Jurkat, Clone E6-1 (cell line): ENCODE measurements around the gene UBTF.
A peak's percentile ranks its signal among the peaks of the same experiment; 100 is the strongest.

ENCODE experiments used
- DNase-seq: peaks from one replicate; pipeline ENCODE4 v3.0.0-alpha.2; 2011; ENCODE audit warnings: low read depth, low spot score
- H3K4me3 ChIP-seq: 2 replicates; pipeline ENCODE4 v1.5.1; 2011; ENCODE audit warnings: mild to moderate bottlenecking, low read length, control low read depth, moderate library complexity

UBTF gene

GRCh38 chr17:44218344-44219107 is 949 bp downstream of the UBTF start:
- peak; percentile 85 for DNase-seq
- peak overlapping the region; percentile 98 for H3K4me3 ChIP-seq

- H3K4me3 ChIP-seq = peak overlapping the region; percentile 98
- no peak for DNase-seq
These were observed 1.6 kb downstream of the UBTF start for GRCh38 chr17:44217738-44218343.

- H3K4me3 ChIP-seq = peak overlapping the region; percentile 98
- DNase-seq = no peak
These were observed 2.8 kb downstream of the UBTF start for GRCh38 chr17:44216694-44217093.

- DNase-seq = peak; percentile 80
- H3K4me3 ChIP-seq = peak overlapping the region; percentile 98
These were observed 3.3 kb downstream of the UBTF start for GRCh38 chr17:44216173-44216572.

GRCh38 chr17:44214896-44215295 is 4.6 kb downstream of the UBTF start:
- no peak for DNase-seq
- H3K4me3 ChIP-seq = no peak overlapping the region

- no peak for DNase-seq
- H3K4me3 ChIP-seq = no peak overlapping the region
These were observed 5.3 kb downstream of the UBTF start for GRCh38 chr17:44214230-44214494.

- DNase-seq = no peak
- no peak overlapping the region for H3K4me3 ChIP-seq
These were observed 5.9 kb downstream of the UBTF start for GRCh38 chr17:44213403-44214229.

- DNase-seq = no peak
- H3K4me3 ChIP-seq = no peak overlapping the region
These were observed 6.7 kb downstream of the UBTF start for GRCh38 chr17:44212507-44213402.

- no peak for DNase-seq
- no peak overlapping the region for H3K4me3 ChIP-seq
These were observed 7.9 kb downstream of the UBTF start for GRCh38 chr17:44211281-44212265.

GRCh38 chr17:44210342-44211192 is 8.9 kb downstream of the UBTF start:
- H3K4me3 ChIP-seq = no peak overlapping the region
- peak; percentile 83 for DNase-seq

- no peak overlapping the region for H3K4me3 ChIP-seq
- DNase-seq = no peak
These were observed 9.6 kb downstream of the UBTF start for GRCh38 chr17:44209786-44210341.

GRCh38 chr17:44207743-44208142 is 11.7 kb downstream of the UBTF start:
- no peak overlapping the region for H3K4me3 ChIP-seq
- DNase-seq = no peak

- no peak for DNase-seq
- no peak overlapping the region for H3K4me3 ChIP-seq
These were observed 12.2 kb downstream of the UBTF start for GRCh38 chr17:44207319-44207718.

- no peak overlapping the region for H3K4me3 ChIP-seq
- no peak for DNase-seq
These were observed 12.7 kb downstream of the UBTF start for GRCh38 chr17:44206825-44207155.

- no peak overlapping the region for H3K4me3 ChIP-seq
- no peak for DNase-seq
These were observed 13.3 kb downstream of the UBTF start for GRCh38 chr17:44205962-44206824.

GRCh38 chr17:44204441-44204882 is 15.0 kb downstream of the UBTF start:
- DNase-seq = no peak

More at GRCh38 chr17:44204441-44204882, 15.0 kb downstream of the UBTF start:
- H3K4me3 ChIP-seq = no peak overlapping the region
